Liver (tissue), 3 donors: ENCODE measurements around the gene TEAD2.

Experiments
- CTCF ChIP-seq: fragments of 150-350 bp; IDR thresholded peaks from 2 replicates; pipeline ENCODE4 v1.5.1; 2017; ENCODE audit warnings: improper control_type of control experiment, low read depth, low read length; ENCODE audit not compliant: missing input control
- JUND ChIP-seq, 2 donors: IDR thresholded peaks; 2 replicates each; pipeline ENCODE4 v1.6.1; 2016; ENCODE audit warnings: antibody characterized with exemption in 2 of 2
- donor health status: healthy.
- donor health status: healthy.

DNA sequence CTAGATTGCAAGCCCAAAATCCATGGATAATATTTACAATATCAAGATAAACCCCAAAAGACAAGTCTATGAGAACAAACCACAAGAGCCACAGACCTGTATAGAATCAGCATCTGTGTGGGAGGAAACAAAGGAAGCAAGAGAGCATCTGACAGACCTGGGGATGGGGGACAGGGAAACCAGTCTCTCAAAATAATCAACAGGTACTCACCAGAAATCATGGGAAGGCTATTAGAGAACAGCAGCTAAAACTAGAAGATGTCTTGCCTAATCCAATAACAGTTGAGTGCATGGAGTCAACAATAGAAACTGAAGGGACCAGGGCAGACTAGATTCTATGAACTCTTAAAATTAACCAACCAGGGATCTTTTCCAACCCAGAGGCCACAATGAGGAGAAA lies 45.9 kb downstream of the TEAD2 start:
- TF ChIP-seq CTCF: no peak
- no peak for TF ChIP-seq JUND (IDR thresholded peaks at IDR 0.05)
